NCI-H2171 treated with DMSO at 0.1 percent for 48 hours (cell line): ENCODE data around the gene DUX4.
"Not testable (repeated sequence)": the region's sequence is repeated elsewhere in the genome, so short reads cannot be mapped to it uniquely, and the experiment has no call there.

Experiments
- DNase-seq: peaks from one replicate; lab custom pipeline; 2025; lab: John Stamatoyannopoulos, UW

Gene DUX4

GRCh38 chr4:190173428-190173827 lies at the start of gene DUX4:
DUX4 (plus strand) TSS chr4:190173774; CDS start chr4:190173774, 0 bp downstream.
- not testable (repeated sequence) for DNase-seq

GRCh38 chr4:190175436-190175835 lies 1.9 kb downstream of the DUX4 start:
- not testable (repeated sequence) for DNase-seq

- not testable (repeated sequence) for DNase-seq
Observed at GRCh38 chr4:190177727-190178605, 4.4 kb downstream of the DUX4 start.

- not testable (repeated sequence) for DNase-seq
Observed at GRCh38 chr4:190178606-190178990, 5.0 kb downstream of the DUX4 start.

GRCh38 chr4:190179030-190179739 lies 5.6 kb downstream of the DUX4 start:
- DNase-seq = not testable (repeated sequence)

- DNase-seq = not testable (repeated sequence)
Observed at GRCh38 chr4:190179740-190180094, 6.1 kb downstream of the DUX4 start.

GRCh38 chr4:190180947-190181346 lies 7.4 kb downstream of the DUX4 start:
- DNase-seq = not testable (repeated sequence)

GRCh38 chr4:190181481-190182100 lies 8.0 kb downstream of the DUX4 start:
- not testable (repeated sequence) for DNase-seq

GRCh38 chr4:190203510-190203909 lies 29.9 kb downstream of the DUX4 start:
- DNase-seq = not testable (repeated sequence)
